HepG2 (cell line): ENCODE data around the gene CNDP1.

ENCODE experiments used
- ATF2 ChIP-seq: sonication (generic); formaldehyde crosslinking; IDR thresholded peaks from 2 replicates; pipeline ENCODE4 v1.4.0; 2020; ENCODE audit warnings: missing genetic modification reagents
- ATF3 ChIP-seq: sonication (generic); formaldehyde crosslinking; IDR thresholded peaks from 2 replicates; pipeline ENCODE4 v1.4.0; 2020; ENCODE audit warnings: missing genetic modification reagents
- CTCF ChIP-seq: sonication (generic); formaldehyde crosslinking; IDR thresholded peaks from 2 replicates; pipeline ENCODE4 v1.5.0; 2020; ENCODE audit warnings: mild to moderate bottlenecking, missing genetic modification reagents, moderate library complexity
- MAX ChIP-seq: IDR thresholded peaks from 2 replicates; pipeline ENCODE4 v1.6.1; 2012; ENCODE audit warnings: inconsistent platforms
- NCOA1 ChIP-seq: sonication (generic); formaldehyde crosslinking; IDR thresholded peaks from 2 replicates; pipeline ENCODE4 v1.9.0; 2021; ENCODE audit warnings: missing genetic modification reagents
- REST ChIP-seq, 2 experiments: IDR thresholded peaks; 2 replicates each; pipeline ENCODE4 v1.6.1; 2011 to 2012; ENCODE audit warnings: low read length in 2 of 2, borderline replicate concordance in 1 of 2, low read depth in 1 of 2, mild to moderate bottlenecking in 1 of 2, moderate library complexity in 1 of 2
- SETDB1 ChIP-seq: sonication (generic); formaldehyde crosslinking; IDR thresholded peaks from 2 replicates; pipeline ENCODE4 v1.5.1; 2020; ENCODE audit warnings: missing genetic modification reagents, mild to moderate bottlenecking, borderline replicate concordance
- THYN1 ChIP-seq: sonication (generic); formaldehyde crosslinking; IDR thresholded peaks from 2 replicates; pipeline ENCODE4 v1.8.1; 2023; ENCODE audit warnings: low read depth, mild to moderate bottlenecking, moderate library complexity, missing genetic modification reagents, borderline replicate concordance
- ZNF20 ChIP-seq: sonication (generic); formaldehyde crosslinking; IDR thresholded peaks from 2 replicates; pipeline ENCODE4 v1.4.0; 2020; ENCODE audit warnings: mild to moderate bottlenecking, moderate library complexity, missing genetic modification reagents
- ZNF292 ChIP-seq: sonication (generic); formaldehyde crosslinking; IDR thresholded peaks from 2 replicates; pipeline ENCODE4 v1.8.1; 2022; ENCODE audit warnings: mild to moderate bottlenecking, low read depth, missing genetic modification reagents, borderline replicate concordance
- ZSCAN29 ChIP-seq: sonication (generic); formaldehyde crosslinking; conservative IDR thresholded peaks from 2 replicates; pipeline ENCODE4 v1.4.0; 2020; ENCODE audit warnings: mild to moderate bottlenecking, missing genetic modification reagents

- no peak for TF ChIP-seq CTCF (CRISPR knock-in tag)
- no peak for TF ChIP-seq ZSCAN29 (CRISPR knock-in tag)
- TF ChIP-seq NCOA1: no peak
- no peak for TF ChIP-seq THYN1 (CRISPR knock-in tag)
- TF ChIP-seq MAX: no peak
- no peak for TF ChIP-seq ZNF292
- no peak for TF ChIP-seq SETDB1
- no peak for TF ChIP-seq ZNF20 (CRISPR knock-in tag)
- no peak for TF ChIP-seq ATF2 (CRISPR knock-in tag)
- no peak for TF ChIP-seq REST (IDR thresholded peaks at IDR 0.05; ENCODE audit: borderline replicate concordance in 1 of 2, low read depth in 1 of 2, low read length in 2 of 2)
- TF ChIP-seq ATF3 (CRISPR knock-in tag): no peak
These were observed 42.0 kb upstream of the CNDP1 start for GRCh38 chr18:74492259-74492658.
